Forelimb muscle (tissue), 1 donor: ENCODE measurements around the gene C2CD2L. TPM values are rescaled to one million over a fixed set of nuclear protein-coding genes. Genes with fewer than 3 reads are reported as not detected.
"Not testable (repeated sequence)": the region's sequence is repeated elsewhere in the genome, so short reads cannot be mapped to it uniquely, and the experiment has no call there.

Source experiments
- DNase-seq: peaks from one replicate; pipeline ENCODE4 v3.0.0-alpha.2; 2013; ENCODE audit warnings: low read depth
- polyA plus RNA-seq: library from polyadenylated mRNA; unstranded; fragments of 120-200 nt; gene quantifications from one replicate; pipeline ENCODE4 v1.2.1, GENCODE V29; 2013; ENCODE audit not compliant: insufficient read length

C2CD2L gene
- polyA plus RNA-seq, result 6.5 TPM

- DNase-seq, result peak; percentile 53
Measured at GRCh38 chr11:119106564-119107537, at the start of gene C2CD2L. TSS of gene C2CD2L (plus strand) at chr11:119107344. CDS start at chr11:119107742, 398 bp downstream.

DNA sequence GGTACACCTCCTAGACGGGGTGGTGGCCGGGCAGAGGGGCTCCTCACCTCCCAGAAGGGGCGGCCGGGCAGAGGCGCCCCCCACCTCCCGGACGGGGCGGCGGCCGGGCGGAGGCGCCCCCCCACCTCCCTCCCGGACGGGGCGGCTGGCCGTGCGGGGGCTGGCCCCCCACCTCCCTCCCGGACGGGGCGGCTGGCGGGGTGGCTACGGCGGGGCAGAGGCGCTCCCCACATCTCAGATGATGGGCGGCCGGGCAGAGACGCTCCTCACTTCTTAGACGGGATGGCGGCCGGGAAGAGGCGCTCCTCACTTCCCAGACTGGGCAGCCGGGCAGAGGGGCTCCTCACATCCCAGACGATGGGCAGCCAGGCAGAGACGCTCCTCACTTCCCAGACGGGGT is 48.0 kb upstream of the C2CD2L start:
- DNase-seq, result not testable (repeated sequence)

GRCh38 chr11:119061256-119061655 is 45.9 kb upstream of the C2CD2L start:
- DNase-seq, result no peak

GRCh38 chr11:119062779-119063178 is 44.4 kb upstream of the C2CD2L start:
- no peak for DNase-seq

DNA sequence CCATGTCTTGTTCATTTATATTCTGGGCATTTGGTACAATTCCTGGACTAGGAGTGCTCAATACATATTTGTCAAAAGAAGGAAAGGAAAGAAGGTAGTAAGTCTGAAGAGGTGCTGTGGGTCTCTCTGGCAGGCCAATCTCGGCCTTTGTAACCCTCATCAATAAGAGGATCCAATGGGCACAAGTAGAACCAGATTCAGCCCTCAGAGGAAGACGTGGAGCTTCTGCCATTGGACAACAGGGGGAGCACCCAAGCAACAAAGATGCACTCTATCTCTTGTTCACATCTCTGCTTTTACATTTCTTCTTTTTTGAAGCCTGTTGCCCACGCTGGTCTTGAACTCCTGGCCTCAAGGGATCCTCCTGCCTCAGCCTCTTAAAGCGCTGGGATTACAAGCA is 41.8 kb upstream of the C2CD2L start:
- DNase-seq, result no peak

DNA sequence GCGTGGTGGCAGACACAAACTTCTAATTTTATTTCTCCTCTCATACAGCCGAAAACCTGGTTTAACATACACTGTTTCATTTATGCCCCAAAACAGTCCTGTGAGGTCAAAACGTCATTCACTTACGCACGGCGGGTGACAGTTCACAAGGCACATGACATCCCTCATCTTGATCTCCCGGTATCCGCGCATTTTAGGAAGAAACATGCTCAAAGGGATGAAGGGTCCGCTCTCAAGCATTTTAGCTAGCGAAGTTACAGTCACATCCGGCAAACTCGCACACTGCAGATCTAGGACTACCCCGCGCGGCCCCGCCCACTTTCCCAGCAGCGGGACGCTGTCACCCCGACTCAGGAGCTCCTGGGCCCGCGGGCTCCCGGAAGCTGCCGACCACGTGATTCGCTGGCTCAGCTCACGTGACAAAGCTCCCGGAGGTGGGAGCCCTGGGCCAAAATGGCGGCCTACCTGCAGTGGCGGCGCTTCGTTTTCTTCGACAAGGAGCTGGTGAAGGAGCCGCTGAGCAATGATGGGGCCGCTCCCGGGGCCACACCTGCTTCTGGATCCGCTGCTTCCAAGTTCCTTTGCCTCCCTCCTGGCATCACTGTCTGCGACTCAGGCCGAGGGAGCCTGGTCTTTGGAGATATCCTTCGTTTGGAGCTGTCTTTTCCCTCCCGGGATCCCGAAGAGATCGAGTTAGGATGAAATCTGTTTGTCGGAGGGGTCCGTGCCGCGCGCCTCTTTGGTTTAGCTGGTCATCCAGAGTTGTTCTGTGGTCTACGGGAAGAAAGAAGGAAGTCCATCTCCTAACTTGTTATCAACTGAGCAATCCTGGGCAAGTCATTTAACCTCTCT is 39.5 kb upstream of the C2CD2L start, which contains the start of gene VPS11:
Gene VPS11, plus strand, starts transcription at position 448 of the 852 bp plus-strand sequence. Its CDS starts 6 bp downstream, at position 454.
- DNase-seq, result peak; percentile 84

- DNase-seq, result no peak
Measured at GRCh38 chr11:119077839-119078238, 29.3 kb upstream of the C2CD2L start.

DNA sequence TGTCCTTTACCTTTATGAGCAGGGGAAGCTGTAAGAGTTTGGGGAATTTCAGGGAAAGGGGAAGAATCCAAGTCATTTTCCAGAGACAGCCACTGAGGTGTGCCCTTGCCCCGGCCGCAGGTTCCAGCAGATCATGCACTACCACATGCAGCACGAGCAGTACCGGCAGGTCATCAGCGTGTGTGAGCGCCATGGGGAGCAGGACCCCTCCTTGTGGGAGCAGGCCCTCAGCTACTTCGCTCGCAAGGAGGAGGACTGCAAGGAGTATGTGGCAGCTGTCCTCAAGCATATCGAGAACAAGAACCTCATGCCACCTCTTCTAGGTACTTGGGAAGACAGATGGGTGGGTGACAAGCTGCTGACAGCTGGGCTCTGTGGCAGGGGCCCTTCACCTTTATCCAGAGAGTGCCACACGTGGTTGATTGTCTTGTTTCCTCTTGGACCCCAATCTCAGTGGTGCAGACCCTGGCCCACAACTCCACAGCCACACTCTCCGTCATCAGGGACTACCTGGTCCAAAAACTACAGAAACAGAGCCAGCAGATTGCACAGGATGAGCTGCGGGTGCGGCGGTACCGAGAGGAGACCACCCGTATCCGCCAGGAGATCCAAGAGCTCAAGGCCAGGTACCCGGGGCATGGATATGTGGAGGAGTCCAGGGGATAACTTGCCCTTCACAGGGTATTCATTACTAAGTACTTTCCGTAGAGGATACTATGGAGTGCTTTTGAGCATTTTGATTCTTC is 28.3 kb upstream of the C2CD2L start:
- DNase-seq, result no peak

DNA sequence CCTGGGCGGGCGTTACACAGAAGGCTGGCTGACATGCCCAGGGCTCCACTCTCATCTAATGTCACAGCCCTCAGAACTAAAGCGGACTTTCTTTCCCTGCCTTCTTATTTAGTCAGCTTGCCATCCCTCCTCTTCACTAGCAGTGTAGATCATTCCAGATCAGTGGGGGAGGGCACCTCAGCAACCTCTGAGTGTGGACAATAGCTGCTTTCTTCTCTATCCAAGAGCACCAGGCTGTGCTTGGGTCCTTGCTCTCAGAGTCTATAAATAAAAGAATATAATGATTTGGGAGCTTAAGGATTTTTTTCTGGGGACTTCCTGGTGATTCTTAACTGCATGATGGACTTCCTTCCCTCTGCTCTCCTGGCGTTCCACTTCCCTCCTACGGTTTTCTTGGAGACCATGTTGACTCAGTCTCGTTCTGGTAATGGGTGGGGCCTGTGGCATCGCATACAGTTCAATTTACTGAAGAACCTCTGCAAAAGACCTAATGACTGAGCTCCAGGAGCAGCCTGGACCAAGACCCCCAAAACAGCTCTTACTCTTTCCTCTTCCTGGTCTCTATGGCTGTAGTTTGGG is 25.4 kb upstream of the C2CD2L start:
- DNase-seq, result no peak

DNA sequence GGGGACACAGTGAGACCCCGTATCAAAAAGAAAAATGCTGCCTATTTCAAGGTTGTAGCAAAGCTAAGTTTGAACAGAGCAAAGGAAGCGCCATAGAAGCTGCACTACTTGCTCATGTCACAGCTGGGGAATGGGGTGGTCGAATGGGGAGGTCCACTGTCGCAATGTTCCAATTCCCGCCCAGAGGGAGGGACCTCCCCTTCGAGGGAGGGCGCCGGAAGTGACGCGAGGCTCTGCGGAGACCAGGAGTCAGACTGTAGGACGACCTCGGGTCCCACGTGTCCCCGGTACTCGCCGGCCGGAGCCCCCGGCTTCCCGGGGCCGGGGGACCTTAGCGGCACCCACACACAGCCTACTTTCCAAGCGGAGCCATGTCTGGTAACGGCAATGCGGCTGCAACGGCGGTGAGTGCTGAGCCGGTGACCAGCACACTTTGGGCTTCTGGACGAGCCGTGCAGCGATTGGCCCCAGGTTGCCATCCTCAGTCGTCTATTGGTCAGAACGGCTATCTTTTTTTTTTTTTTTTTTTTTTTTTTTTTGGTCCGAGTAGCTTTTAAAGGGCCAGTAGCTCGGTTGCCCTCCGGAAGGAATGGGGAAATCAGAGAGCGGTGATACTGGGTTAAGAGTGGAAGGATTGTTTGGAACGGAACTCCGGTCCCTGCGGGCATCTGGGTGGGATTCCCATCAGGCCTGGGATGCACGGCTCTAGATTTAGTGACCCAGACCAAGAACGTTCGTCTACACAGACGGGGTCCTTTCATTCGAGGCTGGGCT is 22.3 kb upstream of the C2CD2L start, which contains the start of gene HMBS:
Gene HMBS, plus strand, starts transcription at position 219 of the 774 bp plus-strand sequence. Its CDS starts 153 bp downstream, at position 372.
- DNase-seq, result peak; percentile 91

DNA sequence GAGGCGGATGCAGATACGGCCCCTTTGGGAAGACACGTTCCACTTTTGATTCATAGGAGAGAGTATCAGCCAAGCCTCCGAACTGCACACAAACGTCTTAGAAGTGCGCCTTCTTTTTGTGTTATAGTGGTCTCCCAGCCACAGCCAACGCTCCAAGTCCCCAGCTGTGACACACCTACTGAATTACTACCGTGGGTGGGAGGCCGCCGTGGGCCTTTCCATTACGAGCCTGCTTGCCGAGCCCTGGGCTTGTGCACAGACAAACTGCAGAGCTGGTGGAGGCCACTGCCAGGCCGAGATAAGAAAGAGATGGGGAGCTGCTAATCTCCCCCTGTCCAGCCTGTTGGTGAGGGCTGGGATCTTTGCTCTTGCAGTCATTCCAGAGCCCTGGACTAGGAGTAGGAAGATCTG is 21.7 kb upstream of the C2CD2L start:
- DNase-seq, result no peak

DNA sequence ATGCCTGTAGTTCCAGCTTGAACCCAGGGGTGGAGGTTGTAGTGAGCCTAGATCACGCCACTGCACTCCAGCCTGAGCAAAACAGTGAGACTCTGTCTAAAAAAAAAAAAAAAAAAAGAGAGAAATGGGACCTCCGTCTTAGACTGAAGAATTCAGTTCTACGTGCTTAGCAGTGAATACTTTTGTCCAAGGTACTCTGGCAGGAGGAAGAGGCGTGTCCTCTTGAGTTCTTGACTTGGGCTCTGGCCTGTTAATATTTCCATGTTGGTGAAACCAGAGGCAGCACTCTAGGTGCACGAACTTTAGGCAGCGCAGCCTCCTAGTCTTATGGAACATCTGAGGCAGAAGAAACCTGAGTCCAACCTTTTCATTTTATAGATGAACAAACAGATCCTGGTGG is 20.0 kb upstream of the C2CD2L start:
- no peak for DNase-seq

GRCh38 chr11:119087747-119088241 is 19.4 kb upstream of the C2CD2L start:
- no peak for DNase-seq

DNA sequence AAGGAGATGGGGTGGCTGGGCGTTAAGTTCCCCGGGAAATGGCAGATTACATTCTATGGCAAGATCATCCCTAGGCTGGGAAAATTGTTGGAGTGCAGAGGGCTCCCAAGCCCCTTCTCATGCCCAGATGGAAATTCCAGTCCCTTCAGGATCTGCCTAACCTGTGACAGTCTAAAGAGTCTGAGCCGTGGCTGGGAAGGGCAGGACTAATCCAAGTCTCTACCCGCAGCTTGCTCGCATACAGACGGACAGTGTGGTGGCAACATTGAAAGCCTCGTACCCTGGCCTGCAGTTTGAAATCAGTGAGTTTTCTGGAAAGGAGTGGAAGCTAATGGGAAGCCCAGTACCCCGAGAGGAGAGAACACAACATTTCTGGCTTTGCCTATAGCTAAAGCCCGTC is 18.7 kb upstream of the C2CD2L start:
- DNase-seq, result no peak

GRCh38 chr11:119089319-119089718 is 17.8 kb upstream of the C2CD2L start:
- DNase-seq, result no peak

DNA sequence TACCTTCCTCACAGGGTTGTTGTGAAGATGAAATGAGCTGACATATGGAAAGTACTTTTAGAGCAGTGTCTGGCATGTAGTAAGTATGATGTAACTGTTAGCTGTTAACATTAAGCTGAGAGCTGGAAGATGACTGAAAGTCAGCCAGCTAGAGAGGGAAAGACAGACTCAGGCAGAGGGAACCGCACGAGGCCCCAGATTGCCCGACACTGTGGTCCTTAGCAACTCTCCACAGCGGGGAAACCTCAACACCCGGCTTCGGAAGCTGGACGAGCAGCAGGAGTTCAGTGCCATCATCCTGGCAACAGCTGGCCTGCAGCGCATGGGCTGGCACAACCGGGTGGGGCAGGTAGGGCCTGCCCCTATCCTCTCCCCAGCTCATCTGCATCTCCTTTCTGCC is 16.0 kb upstream of the C2CD2L start:
- DNase-seq, result no peak

- DNase-seq, result no peak
Measured at GRCh38 chr11:119091966-119092879, 14.9 kb upstream of the C2CD2L start.

DNA sequence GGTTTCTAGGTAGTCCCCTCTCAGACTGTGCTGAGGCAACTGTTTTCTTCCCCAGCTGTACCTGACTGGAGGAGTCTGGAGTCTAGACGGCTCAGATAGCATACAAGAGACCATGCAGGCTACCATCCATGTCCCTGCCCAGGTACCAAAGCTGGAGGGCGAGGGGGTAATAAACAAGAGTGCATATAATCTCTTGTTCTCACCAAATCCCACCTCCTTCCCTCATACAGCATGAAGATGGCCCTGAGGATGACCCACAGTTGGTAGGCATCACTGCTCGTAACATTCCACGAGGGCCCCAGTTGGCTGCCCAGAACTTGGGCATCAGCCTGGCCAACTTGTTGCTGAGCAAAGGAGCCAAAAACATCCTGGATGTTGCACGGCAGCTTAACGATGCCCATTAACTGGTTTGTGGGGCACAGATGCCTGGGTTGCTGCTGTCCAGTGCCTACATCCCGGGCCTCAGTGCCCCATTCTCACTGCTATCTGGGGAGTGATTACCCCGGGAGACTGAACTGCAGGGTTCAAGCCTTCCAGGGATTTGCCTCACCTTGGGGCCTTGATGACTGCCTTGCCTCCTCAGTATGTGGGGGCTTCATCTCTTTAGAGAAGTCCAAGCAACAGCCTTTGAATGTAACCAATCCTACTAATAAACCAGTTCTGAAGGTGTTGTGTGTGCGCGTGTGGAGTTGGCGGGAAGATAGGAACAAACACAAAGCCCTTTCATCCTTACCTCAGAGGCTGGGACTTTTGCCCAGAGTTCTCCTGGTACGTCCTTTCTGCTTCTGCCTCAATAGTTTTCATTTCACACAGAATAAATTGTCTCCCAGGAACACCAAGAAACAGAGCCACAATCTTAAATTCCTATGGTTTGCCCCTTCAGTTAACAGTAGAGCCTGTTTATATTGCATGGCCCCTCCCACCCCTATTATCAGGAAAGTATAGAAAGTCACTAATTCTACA is 14.0 kb upstream of the C2CD2L start:
- no peak for DNase-seq
